K562 (cell line): ENCODE measurements around the gene PPCDC. TPM values are rescaled to one million over a fixed set of nuclear protein-coding genes. Genes with fewer than 3 reads are reported as not detected.
A peak's percentile ranks its signal among the peaks of the same experiment; 100 is the strongest.

Experiments
- CTCF ChIP-seq, 3 experiments: IDR thresholded peaks in 2 of 3; conservative IDR thresholded peaks in 1 of 3; 2 replicates each; pipeline ENCODE4 v1.5.1; 2011 to 2012; ENCODE audit warnings: low read length in 3 of 3, mild to moderate bottlenecking in 3 of 3, control low read depth in 2 of 3, improper control_type of control experiment in 1 of 3, inconsistent platforms in 1 of 3, low read depth in 1 of 3, mixed read lengths in 1 of 3, moderate library complexity in 1 of 3; ENCODE audit not compliant: insufficient read depth in 2 of 3
- E2F6 ChIP-seq, 2 experiments: IDR thresholded peaks; 2 replicates each; pipeline ENCODE4 v1.6.1; 2011; ENCODE audit warnings: borderline replicate concordance in 1 of 2, control low read depth in 1 of 2, low read depth in 1 of 2, low read length in 1 of 2, mild to moderate bottlenecking in 1 of 2, mixed read lengths in 1 of 2, moderate library complexity in 1 of 2; ENCODE audit not compliant: insufficient read depth in 1 of 2, insufficient read length in 1 of 2, poor library complexity in 1 of 2, severe bottlenecking in 1 of 2; ENCODE audit errors: extremely low read depth in 1 of 2
- E4F1 ChIP-seq: fragments of 250-450 bp; sonication (Bioruptor Pico); IDR thresholded peaks from 2 replicates; pipeline ENCODE4 v1.5.0; 2021; ENCODE audit warnings: mild to moderate bottlenecking, borderline replicate concordance
- EHMT2 ChIP-seq: fragments of 450-650 bp; IDR thresholded peaks from 2 replicates; pipeline ENCODE4 v1.6.1; 2018; ENCODE audit warnings: antibody characterized with exemption
- JUN ChIP-seq, 2 experiments: sonication (generic) in 1 of 2; formaldehyde crosslinking in 1 of 2; IDR thresholded peaks; 2 replicates each; pipeline versions ENCODE4 v1.6.1 to v1.8.0; 2012 to 2022; ENCODE audit warnings: borderline replicate concordance in 2 of 2, mild to moderate bottlenecking in 2 of 2, improper control_type of control experiment in 1 of 2, low read depth in 1 of 2, low read length in 1 of 2, missing genetic modification reagents in 1 of 2
- KDM5B ChIP-seq: fragments of 200-600 bp; sonication (generic); IDR thresholded peaks from 2 replicates; pipeline ENCODE4 v1.6.1; 2012; ENCODE audit warnings: low read depth, mild to moderate bottlenecking, moderate library complexity, low read length, control low read depth, inconsistent platforms; ENCODE audit not compliant: insufficient replicate concordance
- KLF13 ChIP-seq: fragments of 450-650 bp; IDR thresholded peaks from 2 replicates; pipeline ENCODE4 v1.6.1; 2016; ENCODE audit warnings: missing genetic modification characterization, low read depth, mild to moderate bottlenecking, missing compliant biosample characterization, moderate library complexity, borderline replicate concordance
- MIER1 ChIP-seq: fragments of 450-650 bp; IDR thresholded peaks from 2 replicates; pipeline ENCODE4 v1.6.1; 2016; ENCODE audit warnings: antibody characterized with exemption, mild to moderate bottlenecking, low read depth
- NR2C1 ChIP-seq, 2 experiments: fragments of 450-650 bp; IDR thresholded peaks; 2 replicates each; pipeline ENCODE4 v1.6.1; 2017; ENCODE audit warnings: mild to moderate bottlenecking in 2 of 2, antibody characterized with exemption in 1 of 2, inconsistent platforms in 1 of 2, missing compliant biosample characterization in 1 of 2, missing genetic modification characterization in 1 of 2
- TAF9B ChIP-seq: fragments of 450-650 bp; IDR thresholded peaks from 2 replicates; pipeline ENCODE4 v1.6.1; 2018; ENCODE audit warnings: mild to moderate bottlenecking; ENCODE audit not compliant: partially characterized antibody
- XRCC3 ChIP-seq: fragments of 450-650 bp; IDR thresholded peaks from 2 replicates; pipeline ENCODE4 v1.6.1; 2017; ENCODE audit warnings: mild to moderate bottlenecking, moderate library complexity
- ZBTB49 ChIP-seq: sonication (generic); formaldehyde crosslinking; IDR thresholded peaks from 2 replicates; pipeline ENCODE4 v1.8.0; 2022; ENCODE audit warnings: missing genetic modification reagents, mild to moderate bottlenecking, borderline replicate concordance
- ZNF398 ChIP-seq: fragments of 250-450 bp; sonication (Bioruptor Pico); IDR thresholded peaks from 2 replicates; pipeline ENCODE4 v1.8.0; 2021; ENCODE audit warnings: moderate library complexity, mild to moderate bottlenecking, inconsistent platforms
- ZNF717 ChIP-seq: fragments of 250-450 bp; sonication (Bioruptor Pico); IDR thresholded peaks from 2 replicates; pipeline ENCODE4 v1.5.0; 2021
- polyA plus RNA-seq, 8 experiments: library from polyadenylated mRNA; depleted of rRNA in 4 of 8; stranded (reverse) in 5 of 8; unstranded in 3 of 8; fragments of >200 nt; fragmentation: Nextera tagmentation in 2 of 8; fragmentation: Illumina TruSeq in 1 of 8; extraction: Ambion mirVana in 2 of 8; extraction: Trizol in 1 of 8; gene quantifications; 2 replicates each; pipeline versions ENCODE4 v1.2.1 to v1.2.3, GENCODE V29; 2011 to 2014; ENCODE audit warnings: inconsistent platforms in 1 of 8, missing spikeins in 1 of 8
- total RNA-seq, 7 experiments: library from RNA; depleted of rRNA in 6 of 7; stranded (reverse); fragments of >200 nt in 6 of 7; fragmentation: Illumina TruSeq in 2 of 7; extraction: Trizol in 2 of 7; gene quantifications; 2 replicates each; pipeline versions ENCODE4 v1.2.1 to v1.2.3, GENCODE V29; 2011 to 2021; ENCODE audit warnings: low replicate concordance in 1 of 7

PPCDC gene
- total and polyA plus RNA-seq, 9 of the 15 experiments (the other 6 are each of a cell fraction or from before 2014, with no cell fraction given): 10.9 to 53.6 (median 16.7) TPM

- no peak for TF ChIP-seq ZBTB49 (CRISPR knock-in tag)
- TF ChIP-seq E2F6 (IDR thresholded peaks at IDR 0.05; ENCODE audit: borderline replicate concordance in 1 of 2, extremely low read depth in 1 of 2, insufficient read depth in 1 of 2, insufficient read length in 1 of 2, low read depth in 1 of 2, low read length in 1 of 2, poor library complexity in 1 of 2, severe bottlenecking in 1 of 2): no peak
- TF ChIP-seq KLF13 (tag): no peak
- no peak for TF ChIP-seq XRCC3
- TF ChIP-seq NR2C1 (IDR thresholded peaks at IDR 0.05): no peak
- TF ChIP-seq NR2C1 (tag; IDR thresholded peaks at IDR 0.05): no peak
- no peak for TF ChIP-seq KDM5B
- no peak for TF ChIP-seq TAF9B
- peak; percentile 96 for TF ChIP-seq EHMT2
- TF ChIP-seq MIER1: peak; percentile 92
- TF ChIP-seq E4F1 (CRISPR knock-in tag): no peak
- TF ChIP-seq ZNF717 (CRISPR knock-in tag): no peak
- TF ChIP-seq ZNF398: no peak
- peak; percentile 85 to 94 (median 91) for TF ChIP-seq CTCF (IDR thresholded peaks at IDR 0.05 in 2 of 3, conservative IDR thresholded peaks at IDR 0.05 in 1 of 3; ENCODE audit: insufficient read depth in 2 of 3, low read depth in 1 of 3, low read length in 3 of 3)
- 0 out of 2 replicates have a peak, but pooled peaks have one; percentile 32 for TF ChIP-seq JUN (IDR thresholded peaks at IDR 0.05; ENCODE audit: borderline replicate concordance, low read depth, low read length)
- TF ChIP-seq JUN (CRISPR knock-in tag; IDR thresholded peaks at IDR 0.05; ENCODE audit: borderline replicate concordance): no peak
Measured at GRCh38 chr15:74988007-74988800, 35.2 kb upstream of the PPCDC start (continued).
